Eye (tissue), 1 donor: ENCODE results near the gene MORC3.
"Not testable (repeated sequence)": the region's sequence is repeated elsewhere in the genome, so short reads cannot be mapped to it uniquely, and the experiment has no call there.

ENCODE experiments used
- DNase-seq: peaks from one replicate; pipeline ENCODE4 v3.0.0-alpha.2; 2015

Gene MORC3

DNA sequence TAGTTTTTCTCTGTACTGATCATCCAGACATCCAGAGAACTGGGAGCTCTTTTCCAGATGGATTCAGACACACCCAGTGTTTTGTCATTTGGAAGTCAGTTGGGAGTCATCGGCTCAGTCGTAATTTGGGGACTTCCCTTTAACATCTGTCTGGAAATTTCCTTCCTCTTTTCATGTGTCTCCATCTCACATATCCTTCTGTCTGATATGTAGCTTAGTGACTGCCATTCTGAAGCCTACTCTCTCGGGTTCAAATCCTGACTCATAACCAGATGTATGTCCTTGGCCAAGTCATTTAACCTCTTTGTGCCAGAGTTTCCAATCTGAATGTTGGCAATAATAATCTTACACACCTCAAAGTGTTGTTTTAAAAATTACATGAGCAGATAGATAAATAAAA lies 3.0 kb downstream of the MORC3 start:
- DNase-seq: no peak

DNA sequence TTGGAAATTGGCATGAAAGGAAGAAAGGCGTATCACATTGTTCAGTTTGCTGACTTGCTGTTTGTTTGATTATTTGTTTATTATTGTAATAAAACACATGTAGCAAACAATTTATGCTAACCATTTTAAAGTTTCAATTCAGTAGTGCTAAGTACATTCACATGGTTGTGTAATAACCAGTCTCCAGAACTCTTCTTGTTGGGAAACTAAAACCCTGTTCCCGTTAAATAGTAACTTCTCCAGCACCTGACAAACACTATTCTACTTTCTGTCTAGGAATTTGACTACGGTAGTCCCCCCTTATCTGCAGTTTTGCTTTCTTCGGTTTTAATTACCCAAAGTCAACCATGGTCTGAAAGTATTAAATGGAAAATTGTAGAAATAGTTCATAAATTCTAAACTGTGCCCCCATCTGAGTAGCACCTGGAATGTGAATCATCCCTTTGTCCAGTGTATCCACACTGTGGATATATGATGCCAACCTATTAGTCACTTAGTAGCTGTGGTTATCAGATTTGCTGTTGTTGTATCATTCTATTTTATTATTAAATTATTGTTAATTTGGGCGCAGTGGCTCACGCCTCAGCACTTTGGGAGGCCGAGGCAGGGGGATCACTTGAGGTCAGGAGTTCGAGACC lies 5.5 kb downstream of the MORC3 start:
- DNase-seq: no peak

DNA sequence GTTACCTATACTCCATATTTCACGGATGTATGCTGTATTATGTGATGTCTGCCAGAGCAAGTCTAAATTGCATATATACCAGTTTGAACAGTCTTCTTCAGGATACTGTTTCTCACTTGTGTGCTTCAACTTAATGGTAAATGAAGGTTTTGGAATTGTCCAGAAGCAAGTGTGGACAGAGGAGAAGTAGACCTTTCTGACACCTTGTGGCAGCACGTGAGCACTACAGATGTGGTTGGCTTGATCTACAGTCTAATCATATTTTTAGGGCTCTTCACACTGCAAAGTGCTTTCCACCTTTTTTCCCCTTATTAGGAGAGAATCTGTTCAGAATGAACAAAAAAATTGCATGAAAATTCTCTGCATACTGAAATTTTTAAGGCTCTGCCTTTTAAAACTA lies 10.9 kb downstream of the MORC3 start:
- DNase-seq: peak; percentile 69

DNA sequence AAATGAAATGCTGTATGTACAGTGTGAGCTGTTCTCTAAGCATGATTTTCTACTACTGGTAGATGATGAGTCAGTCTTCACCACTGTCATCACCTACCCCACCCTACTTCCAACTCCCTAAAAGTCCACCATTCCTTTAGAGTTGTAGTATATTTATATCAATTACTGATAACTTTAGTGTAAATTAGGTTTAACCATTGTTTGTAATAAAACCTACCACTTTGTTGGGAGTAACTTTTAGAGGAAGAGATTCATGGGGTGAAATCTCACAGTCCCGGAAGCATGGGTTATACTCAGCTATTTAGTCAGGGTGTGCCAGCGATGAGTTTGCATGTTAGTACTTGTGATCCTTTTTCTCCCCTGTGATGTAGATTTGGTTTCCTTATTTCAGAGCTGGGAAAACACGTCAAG lies 17.1 kb downstream of the MORC3 start:
- DNase-seq: no peak

DNA sequence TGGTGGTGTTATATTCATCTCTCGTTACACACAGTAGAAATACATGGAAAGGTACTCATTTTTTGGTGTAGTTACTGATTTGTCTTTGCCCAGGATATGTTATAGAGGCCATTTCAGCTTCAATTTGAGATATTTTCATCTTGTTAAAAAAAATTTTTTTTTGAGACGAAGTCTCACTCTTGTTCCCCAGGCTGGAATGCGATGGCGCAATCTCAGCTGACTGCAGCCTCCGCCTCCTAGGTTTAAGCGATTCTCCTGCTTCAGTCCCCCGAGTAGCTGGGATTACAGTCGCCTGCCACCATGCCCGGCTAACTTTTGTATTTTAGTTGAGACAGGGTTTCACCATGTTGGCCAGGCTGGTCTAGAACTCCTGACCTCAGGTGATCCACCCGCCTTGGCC lies 19.0 kb downstream of the MORC3 start:
- no peak for DNase-seq

DNA sequence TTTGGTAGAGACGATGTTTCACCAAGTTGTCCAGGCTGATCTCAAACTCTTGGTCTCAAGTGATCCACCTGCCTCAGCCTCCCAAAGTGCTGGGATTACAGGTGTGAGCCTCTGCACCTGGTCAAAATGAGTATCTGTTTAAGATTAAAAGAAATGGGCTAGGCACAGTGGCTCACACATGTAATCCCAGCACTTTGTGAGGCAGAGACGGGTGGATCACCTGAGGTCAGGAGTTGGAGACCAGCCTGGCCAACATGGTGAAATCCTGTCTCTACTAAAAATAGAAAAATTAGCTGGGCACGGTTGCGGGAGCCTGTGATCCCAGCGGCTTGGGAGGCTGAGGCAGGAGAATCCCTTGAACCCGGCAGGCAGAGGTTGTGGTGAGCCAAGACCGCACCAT lies 22.6 kb downstream of the MORC3 start:
- not testable (repeated sequence) for DNase-seq

DNA sequence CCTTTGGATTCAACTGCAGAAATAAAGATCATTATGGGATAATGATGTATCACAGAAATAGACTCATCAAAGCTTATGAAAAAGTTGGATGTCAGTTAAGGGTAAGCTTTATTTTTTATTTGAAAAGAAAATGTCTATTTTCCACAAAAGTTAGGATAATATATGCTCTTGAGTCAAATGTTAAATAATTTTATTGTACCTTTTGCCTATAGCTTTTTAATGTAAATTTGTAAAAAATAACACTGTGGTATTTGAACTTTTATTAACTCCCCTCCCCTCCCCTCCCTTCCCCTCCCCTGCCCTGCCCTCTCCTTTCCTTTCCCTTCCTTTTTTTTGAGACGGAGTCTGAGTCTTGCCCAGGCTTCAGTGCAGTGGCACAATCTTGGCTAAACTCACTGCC lies 24.9 kb downstream of the MORC3 start:
- DNase-seq: no peak

DNA sequence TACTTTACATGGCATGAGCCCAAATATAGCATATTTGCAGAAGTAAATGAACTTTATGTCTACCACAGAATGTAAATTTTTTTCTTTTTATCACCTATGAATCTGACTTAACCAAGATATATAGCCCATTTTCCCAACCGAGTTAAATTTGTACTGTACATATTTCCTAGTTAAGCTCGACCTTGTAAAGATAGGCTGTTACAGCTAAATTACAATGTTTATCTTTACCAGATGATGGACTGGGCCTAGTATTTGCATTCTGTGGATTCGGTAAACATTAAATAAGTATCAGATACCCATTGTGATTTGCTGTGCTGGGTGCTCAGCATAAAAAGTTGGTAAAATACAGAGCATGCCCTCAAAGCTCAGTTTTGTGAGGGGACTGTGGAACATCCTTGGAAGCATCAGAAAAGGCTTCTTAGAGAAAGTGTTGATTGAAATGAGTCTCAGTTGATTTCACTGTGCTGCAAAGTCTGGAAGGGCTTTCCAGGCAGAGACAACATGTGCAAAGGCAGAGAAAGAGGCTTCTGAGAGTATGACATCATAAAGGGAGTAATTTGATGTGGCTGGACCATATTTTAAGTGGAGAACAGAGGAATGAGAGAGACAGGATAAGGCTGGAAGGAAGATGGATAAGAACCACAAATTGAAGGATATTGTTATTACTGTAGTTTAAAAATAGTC lies 27.4 kb downstream of the MORC3 start:
- no peak for DNase-seq

DNA sequence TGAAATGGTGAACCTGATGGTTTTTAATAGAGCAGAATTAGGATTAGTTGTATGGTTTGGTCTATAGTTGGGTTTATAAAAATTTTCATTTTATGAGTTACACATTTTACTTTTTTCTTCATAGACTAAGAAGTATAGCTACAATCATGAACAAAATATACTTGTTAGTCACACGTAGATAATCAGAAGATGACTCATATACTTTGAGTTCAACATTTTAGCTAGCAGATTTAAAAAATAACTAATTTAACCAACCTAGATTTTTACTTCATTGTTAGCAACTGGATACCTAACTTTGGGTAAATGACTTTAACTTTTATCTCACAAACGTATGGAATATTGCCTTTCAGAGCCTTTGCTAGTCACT lies 27.9 kb downstream of the MORC3 start:
- DNase-seq: no peak

DNA sequence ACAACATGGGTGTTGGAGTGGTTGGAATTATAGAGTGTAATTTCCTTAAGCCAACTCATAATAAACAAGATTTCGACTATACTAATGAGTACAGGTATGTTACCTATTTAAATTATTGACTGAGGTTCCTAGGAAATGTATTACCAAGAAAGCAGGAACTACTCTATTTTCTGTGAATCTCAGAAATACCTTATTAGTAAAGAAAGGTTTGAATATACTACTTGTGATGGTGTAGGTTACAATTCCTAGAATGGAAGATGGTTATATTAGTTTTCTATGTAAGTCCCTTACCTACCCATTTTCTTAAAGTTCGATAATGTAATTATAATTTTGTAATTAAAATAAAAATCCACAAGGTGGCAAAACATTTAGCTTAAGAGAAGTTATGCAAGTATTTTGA lies 29.3 kb downstream of the MORC3 start:
- no peak for DNase-seq

DNA sequence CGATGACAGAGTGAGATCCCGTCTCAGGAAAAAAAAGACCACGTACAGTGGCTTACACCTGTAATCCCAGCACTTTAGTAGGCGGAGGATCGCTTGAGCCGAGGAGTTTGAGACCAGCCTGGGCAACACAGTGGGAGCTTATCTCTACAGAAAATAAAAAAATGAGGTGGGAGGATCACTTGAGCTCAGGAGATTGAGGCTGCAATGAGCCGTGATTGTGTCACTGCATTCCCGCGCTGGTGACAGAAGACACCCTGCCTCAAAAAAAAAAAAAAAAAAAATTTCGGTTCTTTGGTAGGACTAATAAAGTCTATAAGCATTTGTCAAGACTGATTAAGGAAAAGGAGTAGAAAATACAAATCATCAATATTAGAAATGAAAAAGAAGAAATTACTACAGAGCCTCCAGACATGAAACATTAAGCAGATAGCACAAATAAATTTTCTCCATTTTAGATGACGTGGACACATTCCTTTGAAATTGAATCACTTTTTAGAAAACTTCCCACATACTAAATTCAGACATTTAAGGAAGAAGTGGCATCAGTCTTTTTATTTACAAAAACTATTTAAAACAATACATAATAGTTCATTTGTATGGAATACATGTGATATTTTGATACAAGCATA lies 30.4 kb downstream of the MORC3 start:
- no peak for DNase-seq

DNA sequence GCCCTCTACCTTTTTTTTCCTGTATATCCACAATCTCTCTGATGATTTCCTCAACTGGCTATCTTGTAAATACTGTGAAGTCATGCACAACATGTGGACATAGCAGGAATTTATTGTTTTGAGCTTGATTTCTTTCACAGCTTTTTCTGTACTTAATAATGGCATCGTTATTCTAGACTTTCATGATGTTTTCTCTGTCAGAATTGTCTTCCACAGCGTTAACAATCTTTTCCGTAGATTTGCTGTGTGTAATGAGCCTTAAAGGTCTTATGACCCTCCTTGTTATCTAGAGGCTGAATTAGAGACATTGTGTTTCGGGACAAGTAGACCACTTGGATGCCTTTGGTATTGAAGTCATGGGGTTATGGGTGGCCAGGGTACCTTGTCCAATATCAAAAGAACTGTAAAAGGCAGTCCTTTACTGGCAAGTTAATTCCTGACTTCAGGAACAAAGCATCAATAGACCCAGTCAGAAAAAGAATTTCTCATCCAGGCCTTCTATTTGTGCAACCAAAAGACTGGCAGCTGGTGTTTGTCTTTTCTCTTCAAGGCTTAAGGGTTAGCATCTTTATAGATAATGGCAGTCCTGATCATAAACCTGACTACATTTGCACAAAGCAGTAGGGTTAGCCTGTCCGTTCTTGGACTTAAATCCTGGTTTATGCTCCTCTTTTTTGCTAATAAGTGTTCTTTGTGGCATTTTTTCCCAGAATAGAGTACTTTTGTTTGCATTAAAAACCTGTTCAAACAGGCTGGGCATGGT lies 35.1 kb downstream of the MORC3 start:
- no peak for DNase-seq

DNA sequence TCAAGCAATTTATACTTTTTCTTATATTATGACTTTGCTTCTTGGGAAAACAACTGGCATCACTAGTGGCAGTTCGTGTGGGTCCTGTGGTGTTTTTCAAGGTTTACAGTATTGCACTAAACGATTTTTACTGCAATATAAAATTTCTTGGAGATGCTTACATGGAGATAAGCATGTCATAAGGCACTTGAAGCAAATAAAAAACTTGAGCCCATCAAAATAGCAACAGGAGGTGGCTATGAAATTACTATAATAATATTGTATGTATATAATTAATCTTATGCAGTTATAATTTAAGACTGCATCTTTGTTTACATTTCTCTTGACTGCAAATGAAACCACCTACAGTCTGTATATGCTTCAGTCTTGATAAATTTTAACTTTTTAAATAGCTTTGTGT lies 35.9 kb downstream of the MORC3 start:
- no peak for DNase-seq

DNA sequence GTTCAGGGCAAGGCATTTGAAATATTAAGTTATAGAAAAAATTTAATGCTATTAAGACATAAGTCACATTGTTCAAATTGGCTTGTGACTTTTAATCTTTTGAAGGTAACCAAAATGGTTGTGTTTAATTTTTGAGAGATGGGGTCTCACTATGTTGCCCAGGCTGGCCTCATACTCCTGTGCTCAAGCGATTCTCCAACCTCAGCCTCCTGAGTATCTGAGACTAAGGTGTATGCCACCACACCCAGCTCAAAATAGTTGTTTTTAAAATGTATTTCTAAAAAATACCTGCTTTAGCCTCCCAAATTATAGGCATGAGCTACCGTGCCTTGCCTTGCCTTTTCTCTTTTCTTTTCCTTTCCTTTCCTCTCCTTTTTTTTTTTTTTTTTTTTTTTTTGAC lies 39.2 kb downstream of the MORC3 start:
- no peak for DNase-seq

DNA sequence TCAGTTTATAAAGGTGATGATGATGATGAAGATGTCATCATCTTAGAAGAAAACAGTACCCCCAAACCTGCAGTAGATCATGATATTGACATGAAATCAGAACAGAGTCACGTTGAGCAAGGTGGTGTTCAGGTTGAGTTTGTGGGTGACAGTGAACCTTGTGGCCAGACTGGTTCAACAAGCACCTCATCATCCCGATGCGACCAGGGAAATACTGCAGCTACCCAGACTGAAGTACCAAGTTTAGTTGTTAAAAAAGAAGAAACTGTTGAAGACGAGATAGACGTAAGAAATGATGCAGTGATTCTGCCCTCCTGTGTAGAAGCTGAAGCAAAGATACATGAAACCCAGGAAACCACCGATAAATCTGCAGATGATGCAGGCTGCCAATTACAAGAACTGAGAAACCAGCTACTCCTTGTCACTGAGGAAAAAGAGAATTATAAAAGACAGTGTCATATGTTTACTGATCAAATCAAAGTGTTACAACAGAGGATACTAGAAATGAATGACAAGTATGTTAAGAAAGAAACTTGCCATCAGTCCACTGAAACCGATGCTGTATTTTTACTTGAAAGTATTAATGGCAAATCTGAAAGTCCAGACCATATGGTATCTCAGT lies 49.2 kb downstream of the MORC3 start:
- no peak for DNase-seq

DNA sequence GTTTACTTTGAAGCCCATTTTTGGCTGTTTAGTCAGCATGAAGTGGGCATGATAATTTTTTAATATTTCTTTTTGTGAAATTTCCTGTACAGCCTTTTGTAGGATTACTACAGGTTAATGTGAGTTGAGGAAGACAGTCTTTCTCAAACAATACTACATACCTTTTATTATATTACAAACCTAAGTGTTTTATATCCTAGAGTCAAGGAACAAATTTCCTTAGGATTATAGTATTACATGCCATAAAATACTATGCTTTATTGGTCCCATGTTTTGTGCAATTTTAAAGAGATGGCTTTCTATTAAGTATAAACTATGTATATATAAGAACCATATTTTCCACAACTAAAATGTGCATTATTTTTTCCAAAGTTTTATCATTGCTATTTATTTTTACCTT lies 56.0 kb downstream of the MORC3 start:
- DNase-seq: no peak

DNA sequence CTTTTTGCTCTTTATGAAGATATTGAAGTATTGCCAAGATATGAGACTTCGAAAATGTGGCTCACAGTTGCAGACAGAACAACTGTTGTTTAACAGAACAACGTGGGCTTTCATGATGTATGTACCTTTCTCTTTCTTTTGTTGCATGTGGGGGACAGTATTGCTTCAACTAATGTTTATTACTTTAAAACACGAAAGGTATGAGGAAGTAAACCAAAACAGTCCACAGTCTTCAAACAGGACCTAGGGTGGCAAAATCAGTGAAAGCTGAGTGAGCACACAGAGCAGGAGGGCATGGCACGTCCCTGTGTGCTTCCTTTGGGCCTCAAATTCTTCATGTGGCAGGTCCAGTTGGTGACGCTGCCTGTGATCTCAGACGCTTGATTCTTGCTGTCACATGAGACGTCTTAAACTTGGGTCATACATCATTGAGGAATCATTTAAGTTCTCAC lies 57.4 kb downstream of the MORC3 start:
- DNase-seq: no peak

DNA sequence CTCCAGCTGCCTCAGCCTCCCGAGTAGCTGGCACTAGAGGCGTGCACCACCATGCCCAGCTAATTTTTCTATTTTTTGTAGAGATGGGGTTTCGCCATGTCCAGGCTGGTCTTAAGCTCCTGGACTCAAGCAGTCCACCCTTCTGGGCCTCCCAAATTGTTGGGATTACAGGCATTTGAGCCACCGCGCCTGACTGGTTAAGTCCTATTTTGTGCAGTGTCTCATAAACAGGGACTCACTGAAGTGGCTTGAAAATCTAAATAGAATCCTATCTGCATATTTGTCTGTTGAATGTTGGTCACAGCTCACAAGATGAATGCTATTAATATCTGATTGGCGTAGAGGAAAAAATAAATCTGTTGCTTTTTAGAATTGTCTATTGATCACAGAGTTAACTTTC lies 59.3 kb downstream of the MORC3 start:
- DNase-seq: peak; percentile 36

DNA sequence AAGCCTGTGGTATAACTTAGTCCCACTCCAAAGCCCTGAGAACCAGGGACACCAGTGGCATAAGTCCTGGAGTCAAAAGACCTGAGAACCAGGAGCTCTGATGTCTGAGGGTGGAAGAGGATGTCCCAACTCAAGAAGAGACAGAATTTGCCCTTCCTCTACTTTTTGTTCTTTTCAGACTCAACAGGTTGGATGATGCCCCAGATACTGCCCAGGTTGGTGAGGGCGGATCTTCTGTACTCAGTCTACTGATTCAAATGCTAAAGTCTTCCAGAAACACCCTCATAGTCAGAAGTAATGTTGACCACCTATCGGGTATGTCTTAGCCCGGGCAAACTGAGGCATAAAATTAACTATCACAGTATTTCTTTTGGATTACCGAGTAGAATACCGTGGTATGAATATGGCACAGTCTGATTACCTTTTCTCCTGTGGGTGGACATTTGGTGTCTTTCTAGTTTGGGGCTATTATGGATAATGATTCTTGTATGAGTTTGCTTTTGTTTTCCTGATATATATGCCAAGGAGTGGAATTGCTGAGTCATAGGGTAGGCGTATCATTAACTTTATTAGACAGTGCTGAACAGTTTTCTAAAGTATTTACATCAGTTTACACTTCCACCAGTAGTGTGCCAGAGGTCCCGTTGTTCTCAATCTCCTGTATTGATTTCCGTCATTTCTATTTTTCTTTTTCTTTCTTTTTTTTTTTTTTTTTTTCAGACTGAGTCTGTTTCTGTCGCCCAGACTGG lies 62.0 kb downstream of the MORC3 start:
- no peak for DNase-seq

DNA sequence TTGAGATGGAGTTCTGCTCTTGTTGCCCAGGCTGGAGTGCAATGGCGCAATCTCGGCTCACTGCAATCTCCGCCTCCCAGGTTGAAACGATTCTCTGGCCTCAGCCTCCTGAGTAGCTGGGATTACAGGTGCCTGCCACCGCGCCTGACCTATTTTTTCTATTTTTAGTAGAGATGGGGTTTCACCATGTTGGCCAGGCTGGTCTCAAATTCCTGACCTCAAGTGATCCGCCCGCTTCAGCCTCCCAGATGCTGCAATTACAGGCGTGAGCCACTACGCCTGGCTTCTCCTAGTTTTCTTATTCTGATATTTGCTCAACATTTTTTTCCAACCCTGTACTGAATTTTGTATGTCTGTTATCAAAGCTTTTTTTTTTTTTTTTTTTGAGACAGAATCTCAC lies 62.7 kb downstream of the MORC3 start:
- DNase-seq: not testable (repeated sequence)

DNA sequence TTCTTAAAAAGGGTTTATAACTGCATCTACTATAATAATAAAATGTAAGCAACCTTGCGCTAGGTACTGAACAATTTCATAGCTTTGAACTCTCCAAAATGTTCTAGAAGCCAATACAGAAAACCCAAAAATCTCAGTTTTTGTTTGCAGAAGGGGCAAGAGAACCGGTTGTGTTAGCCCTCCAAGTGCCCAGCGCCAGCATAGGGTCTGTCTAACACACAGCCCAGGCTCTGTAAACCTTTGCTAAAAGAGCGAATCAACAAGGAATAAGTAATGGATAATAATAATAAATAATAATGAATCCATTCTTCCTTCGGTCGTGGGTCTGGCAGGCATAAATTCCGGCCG lies 64.9 kb downstream of the MORC3 start:
- no peak for DNase-seq

DNA sequence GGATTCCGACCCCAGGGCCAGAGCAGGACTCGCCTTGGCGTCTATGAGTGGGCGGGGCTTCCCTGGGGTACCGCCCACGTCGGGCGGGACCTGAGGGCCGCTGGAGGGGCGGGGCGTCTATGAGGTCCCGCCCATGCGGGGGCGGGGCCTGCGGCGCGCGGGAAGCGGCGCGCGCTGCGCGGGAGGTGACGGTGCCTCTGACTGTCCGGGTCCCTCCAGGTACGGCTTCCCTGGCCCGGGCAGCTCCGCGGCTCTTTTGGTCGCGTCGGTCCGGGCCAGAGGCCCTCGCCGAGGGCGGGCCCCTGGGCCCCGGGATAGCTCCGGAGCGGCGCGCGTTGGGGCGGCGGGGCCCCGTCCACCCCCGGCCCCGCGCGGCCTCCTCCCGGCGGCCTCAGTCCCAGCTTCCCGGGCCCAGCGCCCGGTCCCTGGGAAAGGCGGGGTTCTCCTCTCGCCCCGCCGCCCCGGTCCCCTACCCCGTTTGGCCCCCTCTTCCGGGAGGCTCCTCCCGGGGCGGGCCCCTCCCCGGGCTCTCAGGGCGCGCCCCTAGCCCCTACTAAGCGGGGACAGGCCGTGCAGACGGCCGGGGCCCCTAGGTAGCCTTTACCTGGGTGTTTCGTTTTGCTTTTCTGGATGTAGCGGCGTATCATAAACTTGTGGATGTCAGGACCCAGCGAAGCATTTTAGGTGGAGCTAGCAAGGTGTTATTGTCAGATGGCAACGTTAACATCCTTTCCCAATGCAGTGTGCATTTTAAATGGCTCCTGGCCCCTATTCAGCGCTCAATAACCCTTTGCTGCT lies 65.4 kb downstream of the MORC3 start, which contains the start of gene CHAF1B:
CHAF1B (plus strand) TSS at position 160 of the 798 bp plus-strand sequence. CDS start 745 bp downstream, outside the sequence.
- peak; percentile 93 for DNase-seq
